Activated T-helper 9 cell treated with anti-CD3 and anti-CD28 coated beads, Interleukin-2, amount 50 U/mL, for 16 hours (primary cell): ENCODE measurements around the gene ABCA1.

Experiments used
- DNase-seq: peaks from one replicate; pipeline ENCODE4 v3.0.0-alpha.2; 2020; ENCODE audit warnings: low read depth

Gene ABCA1

GRCh38 chr9:104838958-104839357 lies 89.0 kb downstream of the ABCA1 start:
- DNase-seq: no peak

GRCh38 chr9:104836767-104837166 lies 91.2 kb downstream of the ABCA1 start:
- DNase-seq: no peak

DNA sequence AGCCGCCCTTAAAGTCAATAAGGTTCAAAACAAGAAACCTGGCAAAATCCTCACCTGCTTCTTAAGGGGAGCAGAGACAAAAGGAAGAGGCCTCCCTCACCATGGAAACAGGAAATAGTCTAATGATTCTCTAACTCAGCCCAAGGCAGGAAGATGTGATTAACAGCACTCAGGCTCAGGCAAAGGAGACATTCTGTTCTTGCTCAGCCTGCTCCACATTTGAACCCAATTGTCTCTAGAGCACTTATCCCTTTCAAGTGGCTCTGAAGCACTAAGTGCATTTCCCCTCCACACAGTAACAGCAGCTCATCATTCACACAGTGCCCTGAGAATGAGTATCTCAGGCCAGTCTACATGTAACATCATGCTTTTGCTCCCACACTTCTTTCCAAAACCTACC lies 91.7 kb downstream of the ABCA1 start:
- DNase-seq: no peak

GRCh38 chr9:104835161-104835560 lies 92.8 kb downstream of the ABCA1 start:
- no peak for DNase-seq

- DNase-seq: no peak
Observed at GRCh38 chr9:104833696-104834095, 94.3 kb downstream of the ABCA1 start.

DNA sequence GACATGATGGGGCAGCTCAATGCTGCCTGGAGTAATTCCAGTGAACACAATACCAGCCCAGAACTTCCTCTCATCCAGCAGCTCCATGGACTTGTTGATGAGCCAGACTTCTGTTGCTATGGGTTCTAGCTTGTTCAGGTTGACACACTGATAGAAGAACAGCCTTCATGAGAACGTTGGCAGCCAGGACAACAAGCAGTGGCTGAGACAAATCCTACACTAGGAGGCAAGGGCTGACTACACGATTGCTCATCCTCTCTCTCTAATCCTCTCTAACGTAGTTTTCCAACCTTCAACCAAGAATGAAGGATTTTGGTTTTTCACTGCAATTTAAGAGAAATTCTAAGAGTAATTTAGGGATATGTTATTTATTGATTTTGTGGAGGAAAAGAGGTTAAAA lies 96.3 kb downstream of the ABCA1 start:
- DNase-seq: no peak

DNA sequence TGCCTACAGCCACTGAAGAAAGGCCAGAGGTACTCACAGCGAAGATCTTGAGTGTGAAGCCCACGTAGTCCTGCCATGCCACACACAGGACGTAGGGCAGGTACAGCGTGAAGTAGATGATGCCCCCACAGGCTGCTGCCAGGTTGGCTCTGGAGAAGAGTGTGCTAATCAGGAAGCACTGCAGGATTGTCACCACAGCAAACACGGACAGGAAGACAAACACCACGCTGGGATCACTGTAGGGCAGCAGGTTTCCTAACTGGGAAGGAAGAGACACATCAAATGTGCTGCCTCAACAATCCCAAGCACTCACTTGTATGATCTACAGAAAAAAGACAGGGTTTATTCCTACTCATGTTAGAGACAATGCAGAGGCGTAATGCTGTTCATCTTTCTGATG lies 101.0 kb downstream of the ABCA1 start:
- DNase-seq: no peak

DNA sequence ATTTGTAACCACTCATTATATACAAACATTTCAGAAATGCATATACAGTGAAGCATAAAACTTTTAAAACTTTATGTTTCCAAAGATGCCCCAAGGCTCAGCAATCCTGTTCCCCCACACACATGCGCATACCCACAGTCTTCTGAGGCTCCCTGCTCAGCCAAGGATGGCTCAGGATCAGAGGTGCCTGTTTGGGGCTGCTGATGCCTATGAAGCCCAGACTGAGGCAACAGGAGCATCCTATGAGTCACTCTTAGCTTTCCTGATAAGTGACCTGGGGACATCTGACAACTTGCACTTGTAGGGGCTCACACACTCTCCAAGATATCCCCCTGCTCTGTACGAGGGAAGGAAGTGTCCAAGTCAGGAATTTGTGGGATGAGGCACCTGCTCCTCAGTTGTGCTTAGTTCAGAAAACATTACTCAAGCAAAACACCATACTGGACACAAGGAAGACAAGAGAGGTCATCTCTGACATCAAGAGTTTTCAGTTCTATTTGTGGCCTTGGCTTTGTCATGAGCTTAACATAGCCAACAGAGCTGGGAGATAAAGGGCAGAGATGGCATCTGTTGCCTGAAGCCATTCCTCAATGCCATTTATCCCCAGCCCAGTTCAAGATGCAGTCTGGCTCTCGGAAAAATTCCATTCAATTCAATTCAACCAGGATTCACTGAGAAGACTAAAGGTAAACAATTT lies 101.7 kb downstream of the ABCA1 start:
- no peak for DNase-seq

DNA sequence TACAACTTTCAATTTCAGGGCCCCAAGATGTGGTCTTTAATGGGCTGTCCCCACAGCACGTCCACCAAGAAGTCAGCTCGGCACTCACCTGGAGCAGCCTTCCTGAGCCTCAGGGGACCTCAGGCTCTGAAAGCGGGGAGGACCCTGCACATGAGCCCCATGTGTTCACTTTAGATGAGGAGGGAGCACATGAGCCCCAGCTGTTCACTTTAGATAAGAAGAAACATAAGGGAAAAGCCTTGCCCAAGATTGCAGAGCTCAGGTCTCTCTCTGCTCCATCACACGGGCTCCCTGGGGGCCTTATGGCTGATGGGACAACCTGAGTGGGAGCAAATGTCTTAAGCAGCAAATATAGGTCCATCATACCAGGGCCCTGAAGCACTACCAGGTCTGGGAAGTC lies 107.6 kb downstream of the ABCA1 start:
- no peak for DNase-seq

GRCh38 chr9:104819033-104819432 lies 108.9 kb downstream of the ABCA1 start:
- no peak for DNase-seq

GRCh38 chr9:104817437-104817836 lies 110.5 kb downstream of the ABCA1 start:
- DNase-seq: no peak

- no peak for DNase-seq
Observed at GRCh38 chr9:104815851-104816565, 111.9 kb downstream of the ABCA1 start.

DNA sequence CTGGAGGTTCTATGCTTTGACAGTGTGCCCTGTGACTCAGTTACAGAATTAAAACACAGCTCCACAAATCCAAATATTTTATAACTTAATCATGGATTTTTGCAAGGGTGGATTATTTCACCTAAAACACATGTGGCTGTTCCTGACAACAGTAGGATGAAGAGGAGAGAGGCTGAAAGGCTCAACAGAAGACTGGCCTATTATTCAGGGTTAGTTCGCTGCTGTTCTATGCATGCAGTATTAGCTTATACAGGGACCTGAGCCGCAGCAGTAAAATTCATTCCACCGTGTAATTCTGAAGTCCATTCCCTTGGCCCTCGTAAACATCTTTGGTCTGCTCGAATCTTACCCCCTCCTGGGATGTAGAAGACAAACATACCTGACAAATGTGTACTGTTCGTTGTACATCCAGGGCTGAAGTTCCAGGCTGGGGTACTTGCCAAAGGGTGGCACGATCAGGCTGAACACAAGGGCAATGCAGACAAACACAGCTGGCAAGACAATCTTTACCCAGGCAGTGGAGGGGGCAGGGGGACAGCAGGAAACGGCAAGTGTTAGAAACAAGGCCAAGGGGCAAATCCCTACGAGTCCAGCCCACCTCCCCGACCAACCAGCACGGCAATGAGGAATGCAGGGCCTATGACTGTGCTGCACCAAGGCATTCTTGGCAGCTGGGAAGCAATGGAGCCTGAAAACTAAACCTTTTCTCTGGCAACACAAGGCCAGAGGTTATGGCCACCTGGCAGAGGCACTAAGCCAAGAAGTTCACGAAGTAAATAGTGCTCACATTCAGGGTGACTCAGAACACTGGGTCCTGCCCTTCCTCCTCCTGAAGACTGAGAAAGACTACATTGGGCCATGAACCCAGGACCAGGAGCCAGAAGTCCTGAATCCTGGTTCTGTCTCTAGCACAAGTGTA lies 117.3 kb downstream of the ABCA1 start:
- no peak for DNase-seq

- no peak for DNase-seq
Observed at GRCh38 chr9:104808035-104808614, 119.8 kb downstream of the ABCA1 start.

- DNase-seq: no peak
Observed at GRCh38 chr9:104805441-104805840, 122.5 kb downstream of the ABCA1 start.

DNA sequence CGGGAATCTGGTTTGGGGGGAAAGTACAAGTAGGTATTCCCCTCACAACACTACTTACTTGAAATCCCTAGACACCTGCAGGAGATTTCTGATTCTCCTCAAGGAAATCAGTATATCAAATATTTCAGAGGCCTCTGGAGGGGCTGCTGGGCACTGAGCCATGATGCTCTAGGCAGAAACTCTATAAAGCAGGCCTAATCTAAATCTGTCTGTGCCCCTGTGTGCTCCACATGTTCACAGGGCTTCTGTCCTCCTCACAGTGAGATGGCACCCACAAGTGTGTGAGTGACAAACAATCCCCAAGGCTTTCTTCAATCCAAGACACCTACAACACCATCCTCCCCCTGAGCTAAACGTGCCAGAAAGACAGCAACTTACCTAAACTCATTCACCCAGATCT lies 125.0 kb downstream of the ABCA1 start:
- no peak for DNase-seq

DNA sequence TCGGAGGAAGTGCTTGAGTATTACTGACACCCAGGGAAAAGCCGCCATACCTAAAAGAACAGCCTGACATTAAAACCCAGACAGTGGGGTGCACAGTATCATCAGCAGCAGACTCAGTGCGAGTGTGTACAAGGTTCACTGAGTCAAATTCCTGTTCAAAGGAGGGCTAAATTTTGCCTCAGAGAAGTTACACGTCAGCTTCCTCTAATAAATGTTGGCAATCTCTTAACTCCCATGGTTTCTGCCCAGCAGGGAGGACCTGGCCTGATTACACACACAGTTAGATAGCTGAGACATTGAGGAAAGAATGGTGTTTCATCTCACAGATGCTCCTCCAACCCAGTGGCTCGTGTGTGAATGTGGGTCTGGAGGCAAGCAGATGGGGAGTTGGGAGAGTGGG lies 125.8 kb downstream of the ABCA1 start:
- no peak for DNase-seq

GRCh38 chr9:104800068-104800785 lies 127.7 kb downstream of the ABCA1 start:
- no peak for DNase-seq

DNA sequence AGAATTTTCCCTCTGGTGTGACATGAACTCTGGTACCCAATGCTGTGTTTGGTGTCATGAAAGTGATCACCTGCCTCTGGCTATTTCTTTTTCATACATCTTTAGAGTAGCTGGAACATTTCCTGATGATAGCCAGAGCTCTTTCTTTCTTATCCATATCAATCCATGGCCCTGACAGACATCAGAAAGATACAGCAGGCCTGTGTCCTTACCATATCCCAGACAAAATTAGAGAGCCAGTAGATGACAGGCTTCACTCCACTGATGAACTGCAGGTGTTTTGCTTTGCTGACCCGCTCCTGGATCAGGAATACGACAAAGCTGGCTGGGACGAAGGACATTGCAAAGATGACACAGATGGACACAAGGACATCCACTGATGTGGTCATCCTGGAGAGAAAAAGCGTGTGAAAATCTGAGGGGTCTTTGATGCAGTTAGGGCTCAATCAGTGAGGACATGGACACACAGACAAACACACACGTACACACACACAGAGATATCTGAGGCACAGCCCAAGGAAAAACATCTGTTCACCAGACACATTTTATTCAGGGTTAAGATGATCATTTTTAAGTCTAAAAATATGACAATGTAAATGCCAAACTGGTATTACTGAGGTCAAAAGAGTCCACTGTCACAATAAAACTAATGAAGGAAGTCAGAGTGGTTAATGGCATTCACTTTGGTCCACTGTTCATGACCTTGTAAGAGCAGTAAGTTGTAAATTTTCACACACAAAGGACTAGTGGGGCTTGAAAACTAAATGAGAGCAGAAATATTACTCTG lies 129.6 kb downstream of the ABCA1 start:
- DNase-seq: no peak

DNA sequence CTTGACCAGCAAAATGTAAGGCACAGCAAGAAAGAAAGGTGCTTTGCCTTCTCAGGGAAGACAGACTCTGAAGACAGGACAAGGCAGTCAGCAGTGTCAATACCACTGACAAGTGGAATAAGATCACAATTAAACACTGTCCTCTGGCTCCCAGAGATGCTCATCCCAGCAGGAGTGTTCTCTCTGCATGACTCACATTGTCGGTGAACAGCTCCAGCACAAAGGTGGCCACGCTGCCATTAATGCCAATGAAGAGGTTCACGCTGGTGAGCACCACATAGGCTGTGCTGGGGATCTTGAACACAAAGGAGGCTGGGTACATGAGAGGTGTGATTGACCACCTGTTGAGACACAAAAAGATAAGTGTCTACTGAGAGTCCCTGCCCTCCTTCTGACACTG lies 132.1 kb downstream of the ABCA1 start:
- DNase-seq: no peak

DNA sequence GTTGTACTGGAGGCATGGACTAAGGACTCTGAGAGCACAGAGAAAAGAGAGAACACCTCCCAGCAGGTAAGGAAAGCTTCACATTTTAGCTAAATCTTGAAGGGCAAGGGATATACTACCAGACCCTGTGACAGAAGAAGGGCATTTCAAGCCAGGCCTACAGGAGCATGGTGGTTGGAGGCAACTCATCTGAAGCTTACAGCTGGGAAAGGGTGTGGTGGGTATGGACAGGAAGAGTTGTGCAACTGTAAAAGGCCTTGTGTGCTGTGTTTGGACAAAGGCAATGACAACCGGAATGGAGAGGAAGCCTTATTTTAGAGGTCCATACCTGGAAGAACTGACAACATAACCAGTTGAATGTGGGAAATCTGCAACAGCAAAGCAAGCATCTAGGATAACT lies 132.9 kb downstream of the ABCA1 start:
- DNase-seq: no peak
